Suprapubic skin (tissue), 4 donors: ENCODE measurements around the gene TULP3.

Experiments
- EP300 ChIP-seq: sonication (generic); formaldehyde crosslinking; IDR thresholded peaks from one replicate; pipeline ENCODE4 v1.6.1; 2017; ENCODE audit warnings: antibody characterized with exemption
- POLR2AphosphoS5 ChIP-seq, 3 donors: sonication (generic); formaldehyde crosslinking; IDR thresholded peaks; one replicate each; pipeline ENCODE4 v1.6.1; 2017; ENCODE audit warnings: antibody characterized with exemption in 3 of 3

GRCh38 chr12:2857576-2857975, 33.1 kb upstream of the TULP3 start:
- TF ChIP-seq EP300 (no peak), POLR2AphosphoS5 (IDR thresholded peaks at IDR 0.05) (no peak)
